GM18867 (cell line): ENCODE results near the gene EPHA2.
"Not testable (repeated sequence)": the region's sequence is repeated elsewhere in the genome, so short reads cannot be mapped to it uniquely, and the experiment has no call there.

Experiments used
- ATAC-seq: cut with Tn5 transposase; IDR thresholded peaks from one replicate; pipeline ENCODE4 v1.9.1; 2021; ENCODE audit warnings: mild to moderate bottlenecking, moderate library complexity; ENCODE audit not compliant: unreplicated experiment

Gene EPHA2

DNA sequence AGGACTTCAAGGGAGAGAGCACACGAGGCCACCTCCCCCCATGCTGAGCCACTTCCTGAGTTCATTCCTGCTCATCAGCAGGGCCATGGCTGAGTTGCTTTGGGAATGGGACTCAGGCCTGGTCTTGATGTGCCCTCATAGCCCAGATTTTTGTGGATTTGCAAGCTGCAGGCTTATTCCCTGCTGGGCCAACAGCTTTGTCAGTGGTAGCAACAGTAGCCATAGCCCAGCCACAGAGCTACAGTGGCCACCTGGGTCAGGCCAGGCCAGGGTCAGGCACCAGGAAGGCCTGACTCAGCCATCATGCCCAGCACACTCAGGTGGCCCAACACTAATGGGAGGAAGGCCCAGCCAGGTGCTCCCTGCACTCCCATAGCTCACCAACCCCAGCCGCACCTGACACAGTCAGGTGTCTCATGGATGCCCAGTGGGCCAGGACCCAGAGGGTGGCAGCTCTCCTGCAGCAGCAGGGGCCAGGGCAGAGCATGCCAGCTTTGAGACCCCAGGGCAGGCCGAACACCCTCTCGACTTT, 33.5 kb downstream of the EPHA2 start:
- no peak for ATAC-seq

DNA sequence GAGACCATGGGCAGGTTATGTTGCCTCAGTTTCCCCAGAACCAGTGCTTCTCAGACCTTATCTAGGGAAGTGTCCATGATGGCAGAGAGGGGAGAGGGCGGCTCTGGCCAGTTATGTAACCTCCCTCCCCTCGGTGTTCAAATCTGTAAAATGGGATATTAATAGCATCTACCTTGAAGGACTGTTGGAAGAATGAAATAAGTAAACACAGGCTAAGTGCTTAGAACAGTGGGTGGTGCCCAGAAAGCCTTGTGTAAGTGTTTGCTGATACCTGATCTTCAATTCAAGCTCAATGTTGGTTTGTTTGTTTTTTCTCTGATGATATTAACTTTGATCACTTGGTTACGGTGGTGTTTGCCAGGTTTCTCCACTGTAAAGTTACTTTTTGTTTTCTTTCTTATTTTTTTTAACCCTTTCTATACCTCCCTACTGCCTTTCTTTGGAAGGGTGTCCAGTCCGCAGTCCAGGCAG, 34.9 kb downstream of the EPHA2 start:
- ATAC-seq: no peak

DNA sequence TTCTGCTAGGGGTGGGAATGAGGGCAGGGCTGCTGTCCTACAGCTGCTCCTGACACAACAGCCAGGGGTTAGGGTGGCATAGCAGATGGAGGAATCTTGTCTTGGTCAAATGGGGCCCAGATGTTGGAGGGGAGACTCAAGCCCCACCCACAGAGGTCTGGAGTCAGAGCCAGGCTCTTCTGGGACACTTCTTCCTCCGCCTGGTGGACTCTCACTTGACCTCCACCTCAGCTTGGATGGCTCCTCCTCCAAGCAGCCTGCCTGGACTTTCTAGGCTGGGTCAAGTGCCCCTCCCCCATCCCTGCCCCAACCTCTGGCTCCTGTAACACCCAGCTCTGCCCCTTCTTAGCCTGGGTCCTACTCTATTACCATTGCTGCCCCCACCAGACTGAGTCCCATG, 35.5 kb downstream of the EPHA2 start:
- no peak for ATAC-seq

DNA sequence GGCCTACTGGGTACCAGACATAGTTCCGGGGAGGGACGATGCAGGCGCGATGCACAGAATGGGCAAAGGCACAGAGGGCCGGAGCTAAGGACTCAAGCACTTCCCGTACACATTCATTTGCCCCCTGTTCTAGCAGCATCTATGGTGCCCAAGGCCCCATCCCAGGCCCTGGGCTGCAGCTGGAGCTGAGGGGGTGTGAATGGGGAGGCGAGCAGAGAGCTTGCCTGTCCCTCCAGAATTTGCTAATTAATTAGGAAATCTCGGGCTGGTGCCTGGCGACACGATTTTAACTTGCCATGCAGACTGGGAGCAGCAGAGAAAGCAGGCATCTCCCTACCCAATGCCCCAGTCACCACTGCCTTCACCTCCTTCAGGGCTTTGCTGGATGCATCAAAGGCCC, 35.9 kb downstream of the EPHA2 start:
- no peak for ATAC-seq

DNA sequence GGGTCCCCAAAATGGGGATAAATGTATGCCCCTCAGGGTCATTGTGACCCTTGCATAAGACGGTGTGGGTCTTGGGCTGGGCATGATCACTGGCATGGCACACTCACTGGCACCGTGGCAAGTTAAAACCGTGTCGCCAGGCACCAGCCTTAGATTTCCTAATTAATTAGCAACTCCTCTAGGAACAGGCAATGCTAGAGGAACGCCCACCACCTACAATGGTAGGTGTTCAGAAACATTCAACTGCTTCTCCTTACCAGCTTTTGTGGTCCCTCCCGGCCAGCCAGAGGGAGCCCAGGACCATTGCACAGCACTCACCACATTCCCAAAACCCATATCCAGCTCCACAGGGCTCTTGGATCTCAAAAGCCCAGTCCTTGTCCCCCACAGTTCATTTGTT, 36.4 kb downstream of the EPHA2 start:
- ATAC-seq: no peak

DNA sequence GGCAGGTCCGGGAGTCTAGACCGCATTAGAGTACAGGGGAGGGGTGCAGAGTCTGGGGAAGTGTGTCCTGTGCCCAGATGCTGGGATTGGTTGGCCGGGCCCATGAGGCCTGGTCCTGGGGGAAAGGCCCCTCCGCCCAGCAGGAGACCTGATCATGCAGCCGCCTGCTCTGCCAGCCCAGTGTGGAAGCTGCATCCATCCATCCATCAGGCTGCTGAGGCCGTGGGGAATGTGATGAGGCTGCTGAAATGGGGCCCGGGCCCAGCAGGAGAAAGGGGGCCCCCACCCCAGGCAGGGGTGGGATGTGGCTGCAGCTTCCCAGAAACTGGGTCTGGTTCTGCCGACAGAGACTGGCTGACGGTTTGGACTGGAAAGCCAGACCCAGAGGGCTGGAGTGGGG, 37.2 kb downstream of the EPHA2 start:
- ATAC-seq: no peak

DNA sequence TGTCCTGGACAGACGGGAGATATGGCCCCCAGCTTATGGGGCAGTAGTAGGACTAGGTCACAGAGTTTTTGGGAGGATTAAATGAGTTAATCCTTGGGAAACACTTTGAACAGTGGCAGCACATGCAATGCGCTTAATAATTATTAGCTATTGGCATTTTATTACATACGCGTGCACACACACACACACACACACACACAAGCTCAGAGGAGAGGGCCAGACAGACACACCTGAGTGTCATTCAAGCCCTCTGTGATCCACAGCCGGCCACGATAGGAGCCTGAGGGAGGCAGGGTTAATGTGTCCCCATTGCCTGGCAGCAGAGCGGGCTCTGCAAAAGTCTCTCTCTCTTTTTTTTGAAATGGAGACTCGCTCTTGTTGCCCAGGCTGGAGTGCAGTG, 37.9 kb downstream of the EPHA2 start:
- ATAC-seq: no peak

DNA sequence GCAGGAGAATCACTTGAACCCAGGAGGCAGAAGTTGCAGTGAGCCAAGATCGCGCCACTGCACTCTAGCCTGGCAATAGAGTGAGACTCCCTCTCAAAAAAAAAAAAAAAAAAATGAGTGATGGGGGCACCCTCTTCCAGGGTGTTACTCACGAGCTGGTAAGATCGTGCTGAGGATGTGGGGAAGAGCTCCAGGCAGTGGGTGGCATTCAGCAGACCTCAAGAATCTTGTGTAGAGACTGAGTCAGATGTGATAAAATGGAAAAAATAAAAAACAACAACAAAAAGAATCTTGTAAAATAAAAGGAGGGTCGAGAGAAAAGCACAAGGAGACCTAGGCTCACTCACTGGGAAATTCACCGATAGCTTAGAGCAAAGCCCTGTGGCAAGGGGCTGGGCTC, 38.5 kb downstream of the EPHA2 start:
- ATAC-seq: no peak

DNA sequence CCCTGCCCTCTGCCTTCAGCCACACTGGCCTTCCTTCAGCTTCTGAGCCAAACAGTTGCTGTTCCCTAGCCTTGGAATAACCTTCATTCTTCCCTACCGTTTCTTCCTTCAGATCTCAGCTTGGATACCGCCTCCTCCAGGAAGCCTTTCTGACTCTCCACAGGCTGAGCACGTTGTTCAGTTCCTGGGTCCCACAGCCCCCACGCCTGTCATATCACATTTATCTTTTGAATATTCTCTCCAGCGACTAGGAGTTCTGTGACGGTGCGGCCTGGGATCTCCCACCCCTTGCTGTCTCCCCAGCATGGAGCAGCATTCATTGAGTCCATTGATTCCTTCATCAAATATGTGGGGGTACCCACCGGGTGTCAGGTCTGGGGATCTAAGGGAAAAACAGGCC, 39.2 kb downstream of the EPHA2 start:
- ATAC-seq: no peak

DNA sequence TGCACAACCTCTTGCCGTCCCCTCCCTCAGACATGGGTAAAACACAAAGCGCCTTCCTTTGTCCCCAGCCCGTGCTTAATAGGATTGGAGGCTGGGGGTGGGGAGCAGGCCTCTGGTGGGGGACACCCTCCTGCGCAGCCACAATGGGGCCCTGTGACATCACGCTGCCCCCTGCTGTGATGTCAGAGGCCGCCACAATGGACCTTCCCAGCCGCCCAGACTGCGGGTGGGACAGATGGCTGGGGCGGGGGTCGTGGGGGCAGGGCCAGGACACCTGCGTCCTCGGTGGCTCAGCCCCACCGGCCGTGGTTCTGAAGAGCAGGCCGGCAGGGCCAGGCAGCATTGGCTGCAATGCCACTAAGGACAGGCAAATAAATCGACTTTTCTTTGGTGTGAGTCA, 39.9 kb downstream of the EPHA2 start:
- ATAC-seq: no peak

DNA sequence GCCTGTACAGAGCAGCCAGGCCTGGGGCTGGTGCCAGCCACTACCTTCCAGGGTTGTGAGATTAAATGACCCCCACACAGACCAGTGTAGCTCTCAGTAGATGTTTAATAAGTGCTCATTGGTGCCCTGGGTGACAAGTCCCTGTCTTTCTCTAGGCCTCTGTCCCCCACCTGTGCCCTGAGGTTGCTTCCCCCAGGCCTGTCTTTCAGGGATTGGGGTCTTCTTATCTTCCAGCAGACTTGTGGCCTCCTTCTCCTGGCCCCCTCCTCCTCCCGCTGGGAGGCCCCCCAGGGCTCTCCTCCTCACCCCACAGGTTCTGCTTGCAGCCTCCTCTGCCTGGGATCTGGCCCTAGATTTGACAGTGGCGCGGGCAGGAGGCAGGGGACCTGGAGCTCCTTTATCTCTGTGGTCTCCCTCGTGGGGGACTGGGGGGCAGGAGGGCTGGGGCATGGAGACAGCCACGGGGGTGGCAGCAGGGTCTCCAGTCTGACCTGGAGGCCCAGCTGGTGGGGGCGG, 40.3 kb downstream of the EPHA2 start:
- no peak for ATAC-seq

DNA sequence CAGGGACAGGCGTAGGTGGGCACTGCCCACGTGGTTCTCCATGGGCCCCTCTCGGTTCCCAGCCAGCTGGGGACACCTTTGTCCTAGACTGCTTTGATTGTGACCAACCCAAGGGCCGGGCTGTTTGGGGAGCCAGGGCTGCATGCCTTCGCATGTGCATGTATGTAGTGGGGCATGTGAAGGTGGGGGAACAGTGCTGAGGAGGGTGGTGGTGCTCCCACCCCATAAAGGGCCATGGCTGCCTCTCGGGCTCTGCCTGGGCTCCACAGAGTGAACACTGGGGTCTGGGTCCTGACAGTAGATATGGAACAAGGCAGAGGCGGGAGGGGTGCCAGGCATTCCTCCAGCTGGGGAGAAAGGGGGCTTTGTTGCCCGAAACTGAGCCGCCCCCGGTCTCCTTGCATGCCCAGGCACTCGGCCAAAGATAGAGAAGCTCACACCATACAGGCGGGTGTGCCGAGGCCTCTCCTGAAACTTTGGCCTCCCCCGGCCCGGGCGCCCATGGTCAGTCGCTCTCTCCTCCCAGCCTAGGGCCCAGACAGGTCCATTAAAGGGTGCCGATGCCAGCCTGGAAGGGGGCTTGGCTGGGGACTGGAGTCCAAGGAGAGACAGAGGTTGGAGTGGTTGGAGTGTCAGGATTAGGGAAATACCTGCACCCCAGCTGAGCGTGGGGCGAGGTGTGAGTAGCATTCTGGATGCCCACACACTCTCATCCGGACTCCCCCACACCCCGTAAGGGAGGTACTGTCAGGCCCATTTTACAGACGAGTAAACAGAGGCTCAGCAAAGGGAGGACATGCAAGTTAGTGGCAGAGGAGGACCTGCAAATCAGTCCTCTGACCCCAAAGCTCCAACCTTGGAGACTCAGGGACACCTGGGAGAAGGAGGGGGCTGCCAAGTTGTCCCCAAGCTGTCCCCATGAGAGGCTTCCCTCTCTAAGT, 41.1 kb downstream of the EPHA2 start:
- ATAC-seq: no peak

DNA sequence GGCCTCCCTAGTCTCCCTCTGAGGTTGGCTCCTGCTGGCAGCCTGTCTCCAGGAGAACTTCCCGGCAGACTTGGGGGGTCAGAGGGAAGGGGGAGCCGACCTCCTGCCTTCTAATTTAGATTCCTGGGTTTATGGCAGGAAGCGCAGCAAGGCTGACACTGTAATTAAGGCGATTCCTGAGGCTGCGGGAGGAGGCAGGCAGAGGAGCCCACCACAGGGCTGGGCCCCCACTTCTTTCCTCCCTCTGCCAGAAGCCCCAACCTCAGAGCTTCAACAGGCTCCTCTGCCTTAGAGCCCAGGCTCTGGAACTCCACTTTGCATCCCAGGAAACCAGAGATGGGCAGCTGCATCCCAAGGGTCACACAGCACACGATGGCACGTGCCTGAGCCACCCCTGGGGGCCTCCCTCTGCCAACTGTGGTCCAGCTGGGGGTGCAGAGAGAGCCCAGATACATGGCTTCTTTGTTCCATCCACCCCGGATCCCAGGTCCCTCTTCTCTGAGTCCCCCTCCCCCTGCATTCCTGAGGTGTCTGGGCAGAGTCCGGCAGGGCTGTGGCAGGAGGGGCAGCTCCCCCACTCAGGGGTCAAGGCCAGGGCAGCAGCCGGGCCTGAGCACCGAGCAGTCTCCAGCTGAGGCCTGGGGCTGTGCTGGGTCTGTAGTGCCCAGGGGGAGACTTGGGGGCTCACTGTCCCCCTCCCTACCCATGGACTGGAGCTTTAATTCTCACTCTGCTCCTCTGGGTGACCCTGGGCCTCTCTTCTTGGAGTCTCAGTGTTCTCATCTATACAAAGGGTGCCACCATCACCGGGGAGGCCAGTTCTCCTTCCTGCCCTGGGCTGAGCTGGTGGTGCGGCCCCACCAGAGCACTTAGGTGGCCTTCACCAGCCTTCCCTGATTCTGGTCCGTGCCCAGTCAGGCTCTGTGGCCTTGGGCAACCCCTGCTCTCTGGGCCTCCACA, 43.0 kb downstream of the EPHA2 start:
- no peak for ATAC-seq

DNA sequence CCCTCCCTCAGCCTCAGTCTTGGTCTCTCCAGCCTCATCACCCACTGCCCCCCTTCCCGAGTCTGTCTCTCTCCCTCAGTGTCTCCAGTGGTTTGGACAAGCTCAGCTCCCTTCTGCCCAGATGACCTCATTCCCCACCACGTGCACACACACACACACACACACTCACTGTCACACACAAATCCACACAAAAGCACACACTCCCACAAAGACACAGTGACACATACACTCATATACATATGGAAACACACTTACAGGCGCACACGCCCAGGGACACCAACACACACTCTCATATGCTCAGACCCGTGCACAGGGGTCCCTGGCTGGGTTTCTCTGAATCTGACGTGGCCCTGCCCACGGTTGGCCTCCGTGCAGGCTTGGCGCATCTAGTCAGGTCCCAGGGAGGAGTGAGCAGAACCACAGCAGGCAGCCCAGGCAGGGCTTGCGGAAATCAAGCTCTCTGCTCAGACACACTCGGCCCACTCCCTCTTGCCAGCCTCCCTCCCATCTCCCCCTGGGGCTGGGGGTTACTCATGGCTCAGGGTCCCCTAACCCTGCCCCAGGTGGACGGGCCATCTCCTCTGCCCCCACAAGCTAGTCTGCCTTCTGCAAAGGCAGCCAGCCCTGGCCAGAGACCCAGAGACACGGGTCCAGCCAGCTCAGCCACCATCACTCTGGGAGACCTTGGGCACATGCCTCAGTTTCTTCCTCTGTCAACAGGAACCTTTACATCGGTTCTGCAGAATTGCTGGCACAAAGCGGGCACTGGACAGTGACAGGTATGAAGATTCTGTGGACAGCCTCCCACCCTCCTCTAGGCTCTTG, 43.9 kb downstream of the EPHA2 start:
- no peak for ATAC-seq

DNA sequence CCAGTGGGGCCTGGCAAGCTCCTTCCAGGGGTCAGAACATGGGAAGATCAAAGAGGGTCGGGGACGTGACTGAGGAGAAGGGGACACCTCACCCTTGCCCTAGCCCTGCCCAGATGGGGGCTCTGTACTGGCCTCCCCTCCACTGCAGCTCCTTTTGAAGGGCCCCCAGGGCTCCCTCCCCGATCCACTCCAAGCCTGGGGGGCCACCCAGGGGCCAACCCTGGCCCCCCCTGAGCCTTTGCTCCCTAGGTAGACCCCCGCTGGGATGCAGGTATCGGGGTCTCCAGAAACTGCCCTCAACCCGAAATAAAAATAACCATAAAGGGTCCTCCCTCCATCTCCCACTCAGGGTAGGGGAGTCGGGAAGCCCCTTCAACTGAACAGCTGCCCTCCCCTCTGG, 45.0 kb downstream of the EPHA2 start:
- ATAC-seq: no peak

DNA sequence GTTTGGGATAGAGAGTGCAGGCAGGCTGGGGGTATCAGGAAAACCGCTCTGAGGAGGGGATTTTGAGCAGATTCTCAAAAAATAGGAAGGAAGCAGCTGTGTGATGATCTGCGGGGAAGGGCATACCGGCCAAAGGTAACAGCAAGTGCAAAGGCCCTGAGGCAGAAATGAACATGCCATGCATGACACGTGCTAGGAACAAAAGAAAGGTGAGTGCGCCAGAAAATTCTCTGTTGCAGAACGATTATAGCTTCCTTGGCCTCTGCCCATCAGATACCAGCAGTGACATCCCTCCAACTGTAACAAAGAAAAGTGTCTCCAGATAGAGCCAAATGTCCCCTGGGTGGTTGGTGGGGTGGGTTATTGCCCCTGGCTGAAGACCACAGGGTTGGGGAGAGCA, 45.4 kb downstream of the EPHA2 start:
- no peak for ATAC-seq

DNA sequence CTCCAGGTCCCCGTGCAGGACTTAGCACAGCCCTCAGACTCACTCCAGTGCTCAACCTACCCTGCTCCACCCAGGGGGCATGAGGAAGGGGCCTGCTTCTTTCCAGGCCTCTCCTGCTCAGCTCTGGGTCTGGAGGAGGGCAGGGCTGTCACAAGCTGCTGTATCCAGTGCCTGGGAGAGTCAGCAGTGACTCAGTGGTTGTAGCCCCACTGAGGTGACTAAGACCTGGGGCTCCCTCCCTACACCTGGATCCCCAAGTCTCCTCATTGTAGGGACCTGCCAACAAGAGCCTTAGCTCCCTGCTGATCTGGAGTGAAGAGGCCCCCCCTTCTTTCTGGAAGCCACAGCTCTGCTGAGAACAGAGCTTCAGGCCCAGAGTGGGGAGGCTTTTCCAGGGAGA, 46.3 kb downstream of the EPHA2 start:
- no peak for ATAC-seq

DNA sequence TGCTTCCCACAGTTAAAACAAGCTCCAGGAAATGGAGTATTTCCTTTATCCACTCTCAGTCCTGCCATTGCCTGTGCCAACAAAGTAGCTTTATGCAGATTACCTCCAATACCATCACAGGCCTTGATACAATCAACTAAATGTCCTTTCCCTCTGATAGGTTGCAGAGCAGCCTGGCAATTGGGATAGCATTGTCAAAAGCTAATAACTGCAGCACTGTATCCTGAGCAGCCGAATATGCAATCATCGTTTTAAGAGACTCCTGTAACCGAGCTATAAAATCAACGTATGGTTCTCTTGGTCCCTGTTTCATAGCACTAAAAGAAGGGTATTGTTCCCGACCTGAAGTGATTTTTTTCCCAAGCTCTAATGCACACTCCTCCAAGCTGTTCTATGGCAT, 48.8 kb downstream of the EPHA2 start:
- not testable (repeated sequence) for ATAC-seq

DNA sequence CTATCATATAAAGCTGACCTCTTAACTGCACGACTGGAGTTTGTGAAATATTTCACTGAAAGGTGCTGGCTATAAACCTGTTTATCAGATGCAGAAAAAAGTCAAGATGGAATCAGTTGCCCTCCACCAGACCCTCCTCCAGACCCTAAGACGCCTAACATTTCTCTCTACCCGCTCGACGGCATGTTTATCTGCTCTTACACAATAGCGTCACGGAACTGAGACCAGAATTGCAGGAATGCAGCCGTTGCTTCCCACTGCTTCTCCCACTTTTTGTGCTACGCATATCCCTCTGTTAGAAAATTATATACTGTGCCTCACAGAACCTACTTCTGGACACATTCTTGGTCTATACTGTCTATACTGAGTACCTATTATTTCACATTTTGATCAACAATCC, 54.2 kb downstream of the EPHA2 start:
- no peak for ATAC-seq

DNA sequence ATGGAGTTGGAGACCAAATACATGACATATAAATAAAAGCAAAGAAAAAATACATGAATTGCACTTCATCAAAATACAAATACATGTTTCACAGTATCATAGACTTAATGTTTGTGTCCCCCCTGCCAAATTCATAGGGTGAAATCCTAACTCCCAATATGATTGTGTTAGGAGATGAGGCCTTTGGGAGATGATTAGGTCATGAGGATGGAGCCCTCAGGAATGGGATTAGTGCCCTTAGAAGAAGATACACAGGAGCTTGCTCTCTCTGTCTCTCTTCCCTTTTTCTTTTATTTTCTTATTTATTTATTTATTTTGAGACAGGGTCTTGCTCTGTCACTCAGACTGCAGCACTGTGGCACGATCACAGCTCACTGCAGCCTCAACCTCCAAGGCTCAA, 56.5 kb downstream of the EPHA2 start:
- no peak for ATAC-seq
